Inflammatory macrophage treated with lipopolysaccharide for 4 hours (primary cell): Measurements from ENCODE around the gene GAB2.

Experiments used
- DNase-seq: peaks from one replicate; pipeline ENCODE4 v3.0.0-alpha.2; 2020

The GAB2 gene

DNA sequence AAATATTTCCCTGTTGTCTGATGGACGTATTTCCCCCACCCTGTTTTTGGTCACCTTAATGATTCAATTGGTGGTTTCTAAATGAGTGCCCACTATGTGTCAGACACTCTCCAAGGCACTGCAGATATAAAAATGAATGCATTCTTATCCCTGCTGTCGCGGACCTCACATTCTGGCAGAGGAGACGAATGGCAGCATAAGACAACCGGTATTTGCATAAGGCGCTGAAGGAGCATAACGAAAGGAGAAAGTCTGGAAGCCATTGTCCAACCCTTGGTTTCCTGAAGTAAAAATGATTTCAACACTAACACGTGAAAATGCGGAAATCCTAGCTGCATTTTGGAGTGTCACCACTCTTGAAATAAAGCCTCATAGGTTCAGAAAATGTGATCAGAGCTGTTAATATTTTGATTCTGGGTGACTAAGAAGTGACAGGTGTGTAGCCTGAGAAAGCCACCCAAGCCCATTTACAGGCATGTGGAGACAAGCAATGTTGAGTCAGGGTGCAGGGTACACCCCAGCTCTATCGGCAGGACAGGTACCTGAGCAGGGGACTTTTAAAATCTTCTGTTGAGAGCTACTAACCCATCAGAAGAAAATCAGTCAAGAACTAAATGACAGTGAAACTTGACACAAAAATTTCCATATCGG, 10.1 kb upstream of the GAB2 start:
- DNase-seq = peak; percentile 97

DNA sequence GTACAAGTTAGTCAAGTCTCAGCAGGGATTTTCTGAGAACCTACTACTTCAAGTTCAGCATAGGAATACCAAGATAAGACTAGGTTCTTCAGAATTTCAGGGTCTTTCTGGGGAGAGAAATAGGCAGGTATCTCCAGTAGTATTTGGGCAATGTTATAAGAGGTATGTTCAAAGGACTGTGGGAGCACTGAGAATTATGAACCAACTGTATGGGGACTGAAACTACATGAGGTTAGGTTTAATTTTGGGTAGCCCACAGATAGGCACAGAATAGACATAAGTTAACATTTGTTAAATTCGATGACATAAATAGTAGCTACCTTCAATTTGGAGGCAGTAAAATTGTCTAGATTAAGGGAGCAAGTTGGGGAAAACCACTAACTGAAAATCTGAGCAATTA, 9.2 kb upstream of the GAB2 start:
- DNase-seq = peak; percentile 10

DNA sequence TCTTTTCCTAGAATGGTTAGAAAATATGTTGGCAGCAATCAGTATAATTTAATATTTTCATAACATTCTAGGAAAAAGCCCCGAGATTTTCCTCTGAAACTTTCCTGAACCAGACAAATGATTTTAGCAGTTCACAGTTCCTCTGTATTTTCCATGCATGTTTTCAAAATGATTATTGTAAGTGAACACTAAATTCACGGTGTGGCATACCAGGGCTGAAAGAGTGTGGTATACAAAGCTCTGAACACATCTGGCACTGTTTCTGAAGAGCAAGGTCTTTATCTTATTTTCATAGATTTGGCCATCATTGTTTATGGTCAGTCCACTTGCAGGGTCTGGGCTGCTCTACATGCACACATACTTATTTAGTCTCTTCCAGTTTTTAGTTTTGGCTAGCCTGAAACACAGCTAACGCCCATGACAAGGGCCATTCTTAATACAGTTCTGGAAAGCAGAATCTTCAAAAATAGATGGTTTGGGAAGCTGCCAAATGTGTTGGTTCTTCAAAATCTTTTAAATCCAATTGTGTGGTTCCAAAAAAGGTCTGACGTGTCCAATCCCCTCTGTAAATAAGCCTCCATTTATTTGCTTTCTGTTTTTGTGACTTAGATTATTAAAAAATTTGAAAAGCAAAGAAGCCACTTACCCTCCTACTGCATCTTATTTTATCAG, 7.9 kb upstream of the GAB2 start:
- peak; percentile 41 for DNase-seq

DNA sequence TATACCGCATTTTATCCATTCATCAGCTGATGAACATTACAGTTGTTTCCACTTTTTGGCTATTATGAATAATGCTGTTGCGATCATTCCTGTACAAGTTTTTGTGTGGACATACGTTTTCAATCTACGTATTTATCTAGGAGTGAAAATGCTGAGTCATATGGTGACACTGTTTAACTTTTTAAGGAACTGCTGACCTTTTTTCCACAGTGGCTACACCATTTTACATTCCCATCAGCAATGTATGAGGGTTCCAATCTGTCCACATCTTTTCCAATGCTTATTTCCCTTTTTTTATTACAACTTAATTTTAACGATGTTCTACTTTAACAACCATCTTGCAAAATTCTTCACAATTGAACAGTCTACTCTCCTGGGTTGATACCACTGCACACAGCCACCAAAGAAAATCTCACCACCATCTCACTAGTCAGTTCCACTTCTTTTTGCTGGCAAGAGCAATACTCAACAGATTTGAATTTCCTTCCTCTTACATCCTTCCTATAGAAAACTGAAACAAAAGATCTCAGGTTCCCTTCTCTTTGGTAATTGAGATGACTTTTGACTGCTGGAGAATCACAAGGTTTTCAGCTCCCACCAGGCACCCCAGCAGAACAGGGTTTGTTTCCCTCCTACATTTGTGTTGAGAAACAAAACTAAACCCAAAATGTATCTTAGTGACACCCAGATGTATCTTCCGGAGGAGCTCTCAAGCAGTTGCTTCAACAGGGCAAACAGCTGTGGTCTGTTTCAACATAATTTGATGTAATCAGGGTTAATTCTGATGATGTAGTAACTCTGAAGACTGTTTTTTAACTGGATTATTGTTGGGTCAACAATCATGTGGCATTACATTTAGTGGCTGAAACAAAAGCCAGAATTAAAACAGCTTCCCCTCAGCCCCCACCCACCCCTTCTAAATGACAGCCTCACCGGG, 7.0 kb upstream of the GAB2 start:
- DNase-seq = peak; percentile 99

DNA sequence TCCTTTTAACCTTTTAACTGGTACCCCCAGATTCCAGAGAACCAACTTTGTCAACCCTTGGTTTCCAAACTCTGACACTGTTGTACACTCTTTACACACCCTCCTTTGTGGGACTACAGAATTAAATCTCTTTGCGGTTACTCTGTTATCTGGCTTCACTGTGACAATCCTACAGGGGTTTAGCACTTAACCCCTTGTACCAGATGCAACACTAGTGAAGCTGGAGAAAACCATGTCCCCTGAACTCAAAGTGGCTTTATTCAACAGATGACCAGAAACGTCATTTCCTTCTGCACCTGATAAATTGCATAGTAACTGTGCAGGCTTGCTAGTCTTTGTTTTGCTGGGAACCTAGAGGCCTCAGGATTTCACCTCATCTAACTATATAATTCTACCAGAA, 5.6 kb upstream of the GAB2 start:
- DNase-seq = peak; percentile 16

DNA sequence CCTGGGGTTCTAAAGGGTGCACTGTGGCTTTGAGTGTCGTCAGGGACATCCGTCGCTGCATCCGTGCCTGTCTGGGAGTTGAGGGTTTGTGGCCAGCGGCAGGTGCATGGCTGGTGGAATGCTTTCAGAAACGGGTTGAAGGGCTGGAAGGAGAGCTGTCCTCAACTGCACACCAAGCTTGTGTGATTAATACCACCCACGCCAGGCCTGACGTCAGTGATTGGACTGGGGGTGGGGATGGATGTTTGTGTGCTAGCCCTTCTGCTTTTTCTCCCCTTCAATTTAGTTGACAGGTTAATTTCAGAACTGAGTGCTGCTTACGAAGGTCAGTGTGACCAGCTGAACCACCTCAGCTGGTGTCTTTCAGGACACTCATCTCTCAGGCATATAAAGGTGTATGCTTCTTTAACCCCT, 3.2 kb upstream of the GAB2 start:
- peak; percentile 98 for DNase-seq

DNA sequence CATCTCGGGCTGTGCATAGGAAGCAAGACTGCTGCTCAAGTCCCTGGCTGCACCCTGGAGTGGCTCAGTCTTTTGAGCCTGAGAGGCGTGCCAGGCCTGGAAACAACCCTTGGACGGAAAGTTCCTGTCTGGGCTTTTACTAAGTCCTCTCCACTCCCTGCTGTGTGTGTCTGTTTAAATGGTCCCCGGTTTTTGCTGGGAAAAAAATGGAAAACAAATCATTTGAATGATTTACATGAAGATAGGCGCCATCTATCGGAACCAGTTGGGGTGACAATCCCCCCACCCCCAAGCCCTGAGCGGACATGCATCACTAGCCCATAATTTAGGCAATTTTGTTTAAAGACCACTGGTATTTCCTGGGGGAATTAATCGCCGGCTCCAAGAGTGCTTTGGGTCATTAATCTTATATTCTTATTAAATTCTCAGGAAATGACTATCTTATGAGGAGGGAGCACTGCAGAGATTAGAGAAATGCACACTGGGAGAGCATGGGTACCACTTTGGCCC, 2.7 kb upstream of the GAB2 start:
- peak; percentile 69 for DNase-seq

DNA sequence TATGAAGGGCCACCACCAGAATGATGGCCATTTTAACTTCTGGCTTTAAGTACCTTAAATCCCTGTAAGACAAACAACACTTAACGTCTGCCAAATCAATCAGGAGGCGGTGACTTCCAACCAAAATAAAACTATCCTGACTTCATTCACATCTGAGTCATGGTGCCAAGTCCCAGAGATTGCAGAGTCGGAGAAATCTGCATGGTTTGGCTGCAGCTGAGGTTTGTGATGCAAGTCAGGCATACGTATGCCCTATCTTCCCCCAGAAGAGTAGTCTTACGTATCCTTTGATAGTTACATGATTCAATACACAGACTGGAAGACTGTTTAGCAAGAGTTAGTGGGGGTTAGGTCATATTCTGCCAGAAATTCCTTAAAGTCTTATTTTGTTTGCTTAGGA, 1.7 kb upstream of the GAB2 start:
- DNase-seq = peak; percentile 98

DNA sequence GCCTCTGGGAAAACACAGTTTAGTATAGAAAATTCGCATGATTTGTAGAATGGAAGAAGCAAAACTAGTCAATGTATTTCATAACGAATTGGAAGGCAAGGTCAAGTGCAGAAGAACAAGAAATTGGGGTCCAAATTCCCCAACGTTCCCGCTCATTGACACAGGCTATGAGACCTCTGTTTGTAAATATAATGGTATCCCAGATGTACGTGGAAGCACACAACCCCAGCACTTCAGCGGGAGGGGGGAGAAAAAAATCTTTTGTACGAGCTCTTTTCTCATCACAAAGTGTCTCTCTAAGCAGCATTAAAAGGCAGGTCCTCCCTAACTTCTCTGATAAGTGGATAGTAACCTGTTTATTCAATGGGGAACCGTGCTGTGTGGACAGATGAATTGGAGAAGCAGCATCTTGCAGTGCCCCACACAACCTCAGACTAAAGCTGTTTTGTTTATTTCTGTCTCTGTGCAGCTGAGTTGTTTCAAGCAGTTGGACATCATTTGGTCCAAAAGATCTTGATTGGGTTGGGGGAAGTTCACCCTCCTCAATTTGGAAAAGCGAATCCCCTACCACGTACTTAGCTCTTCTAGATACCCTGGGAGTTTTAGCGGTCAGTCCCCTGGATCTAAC, 1.1 kb upstream of the GAB2 start:
- DNase-seq = peak; percentile 44

DNA sequence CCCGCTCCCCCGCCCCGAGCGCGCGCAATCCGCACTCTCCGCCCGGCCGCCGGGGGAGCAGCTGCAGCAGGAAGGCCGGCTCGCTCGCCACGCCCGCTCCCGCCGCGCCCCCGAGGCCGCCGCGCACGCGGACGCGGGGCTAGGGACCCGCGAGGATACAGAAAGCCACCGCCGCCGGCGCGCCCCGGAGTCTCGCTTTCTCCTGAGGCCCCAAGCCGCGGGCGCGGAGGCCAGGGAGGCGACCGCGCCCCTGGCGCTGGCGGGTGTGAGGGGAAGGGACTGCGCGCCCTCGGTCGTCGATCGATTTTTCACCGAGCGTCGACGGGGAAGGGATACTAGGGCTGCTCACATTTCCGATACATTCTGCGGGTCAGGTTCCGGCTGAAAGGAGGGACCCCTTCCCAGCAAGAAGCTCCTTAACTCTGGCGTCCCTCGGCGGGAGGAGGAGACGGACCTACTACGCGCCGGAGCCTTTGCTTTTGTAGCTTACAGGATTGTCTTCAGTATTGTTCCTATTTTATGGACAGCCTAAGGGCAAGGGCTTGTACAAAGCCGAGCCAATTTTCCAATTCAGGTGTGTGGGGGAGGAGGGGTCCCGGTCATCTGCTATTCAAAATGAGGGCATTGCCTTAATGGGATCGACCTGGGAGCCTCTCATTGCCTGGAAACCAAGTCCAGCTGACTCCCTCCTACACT, 416 bp upstream of the GAB2 start:
- DNase-seq = peak; percentile 88

DNA sequence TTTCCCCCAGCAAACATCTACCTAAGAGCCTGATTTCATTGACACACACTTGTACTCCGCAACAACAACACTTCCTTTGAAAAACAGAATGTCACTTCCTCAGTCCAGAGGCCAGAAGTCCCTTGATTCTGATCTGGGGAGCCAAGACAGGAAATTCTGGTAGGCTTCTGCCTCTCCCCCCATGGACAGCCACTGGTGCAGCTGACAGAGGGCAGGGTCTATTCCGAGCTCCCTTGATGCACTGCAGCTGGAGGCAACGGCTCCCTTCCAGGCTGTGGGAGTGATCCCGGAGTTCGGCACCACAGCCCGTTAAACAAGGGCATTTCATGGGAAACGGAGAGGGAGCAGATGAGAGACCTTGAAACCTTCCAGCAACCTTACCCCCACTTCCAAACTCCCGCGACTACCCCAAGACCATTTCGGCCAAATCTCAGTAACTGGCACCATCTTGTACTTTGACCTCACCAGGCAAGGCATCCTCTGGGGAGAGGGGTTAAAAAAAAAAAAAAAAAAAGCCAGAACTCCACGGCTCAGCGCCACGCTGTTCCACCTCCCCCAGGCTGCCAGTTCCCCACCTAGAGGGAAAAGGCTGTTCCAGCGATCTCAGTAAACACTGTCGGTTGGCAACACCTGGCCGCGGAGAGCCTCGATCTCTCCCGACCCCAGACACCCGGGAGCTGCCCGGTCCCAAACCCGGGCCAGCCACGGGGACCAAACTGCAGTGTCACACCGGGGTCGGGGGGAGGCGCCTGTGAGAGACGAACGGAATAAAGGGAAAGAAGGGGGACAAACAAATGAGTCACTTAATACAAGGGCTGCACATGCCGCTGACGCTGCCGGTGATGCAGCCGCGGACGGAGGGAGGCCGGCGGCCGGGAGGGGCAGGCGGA, 1.1 kb downstream of the GAB2 start:
- DNase-seq = peak; percentile 96

DNA sequence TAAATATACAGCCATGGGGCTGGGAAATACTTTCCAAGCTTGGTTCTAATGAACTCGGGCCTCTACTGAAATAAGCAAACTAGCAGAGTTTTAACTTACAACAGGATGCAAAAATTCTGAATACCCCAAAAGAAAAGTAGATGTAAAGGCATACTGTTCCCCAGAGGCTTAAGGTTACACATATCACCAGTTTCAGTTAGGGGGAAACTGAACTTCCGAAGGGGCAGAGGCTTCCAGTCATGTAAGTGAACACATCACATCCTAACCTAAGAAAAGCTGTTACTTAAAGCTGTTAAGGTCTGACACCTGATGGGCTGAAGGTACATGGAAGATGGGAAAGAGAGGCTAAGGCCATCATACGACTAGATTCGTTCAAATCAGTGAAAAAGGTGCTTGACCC, 2.3 kb downstream of the GAB2 start:
- DNase-seq = no peak

DNA sequence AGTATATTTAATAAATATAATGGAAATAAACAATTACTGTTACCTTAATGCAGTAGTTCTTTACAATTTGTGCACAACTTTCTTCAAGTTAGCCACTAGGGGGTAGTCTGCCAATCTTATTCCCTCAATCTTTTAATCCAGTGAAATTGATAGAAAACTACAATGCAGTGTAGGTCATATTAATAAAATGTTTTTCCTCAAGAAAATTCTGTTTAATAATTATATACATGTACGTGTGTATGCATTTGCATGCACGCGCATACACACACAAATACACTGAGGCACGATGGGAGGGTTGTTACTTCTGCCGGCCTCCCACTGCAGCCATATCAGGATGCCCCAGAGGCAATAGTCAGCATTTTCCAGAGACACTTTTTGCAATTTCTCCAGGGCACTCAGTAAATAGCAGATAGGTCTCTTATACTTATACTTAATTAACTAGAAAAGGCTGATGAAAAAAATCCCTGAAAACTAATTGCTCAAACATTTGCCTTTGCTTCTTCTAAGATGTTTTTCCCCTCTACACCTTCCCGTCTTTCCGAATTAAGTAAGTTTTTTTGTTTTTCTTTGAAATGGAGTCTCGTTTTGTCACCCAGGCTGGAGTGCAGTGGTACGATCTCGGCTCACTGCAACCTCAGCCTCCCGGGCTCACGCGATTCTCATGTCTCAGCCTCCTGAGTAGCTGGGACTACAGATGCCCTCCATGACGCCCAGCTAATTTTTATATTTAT, 3.1 kb downstream of the GAB2 start:
- no peak for DNase-seq

DNA sequence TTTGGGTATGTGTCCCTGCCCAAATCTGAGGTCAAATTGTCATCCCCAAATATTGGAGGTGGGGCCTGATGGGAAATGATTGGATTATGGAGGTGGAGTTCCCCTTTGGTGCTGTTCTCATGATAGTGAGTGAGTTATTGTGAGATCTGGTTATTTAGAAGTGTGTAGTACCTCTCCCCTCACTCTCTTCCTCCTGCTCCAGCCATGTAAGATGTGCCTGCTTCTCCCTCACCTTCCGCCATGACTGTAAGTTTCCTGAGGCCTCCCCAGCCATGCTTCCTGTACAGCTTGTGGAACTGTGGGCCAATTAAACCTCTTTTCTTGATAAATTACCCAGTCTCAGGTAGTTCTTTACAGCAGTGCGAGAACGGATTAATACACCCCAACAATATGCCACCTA, 9.0 kb downstream of the GAB2 start:
- DNase-seq = no peak

DNA sequence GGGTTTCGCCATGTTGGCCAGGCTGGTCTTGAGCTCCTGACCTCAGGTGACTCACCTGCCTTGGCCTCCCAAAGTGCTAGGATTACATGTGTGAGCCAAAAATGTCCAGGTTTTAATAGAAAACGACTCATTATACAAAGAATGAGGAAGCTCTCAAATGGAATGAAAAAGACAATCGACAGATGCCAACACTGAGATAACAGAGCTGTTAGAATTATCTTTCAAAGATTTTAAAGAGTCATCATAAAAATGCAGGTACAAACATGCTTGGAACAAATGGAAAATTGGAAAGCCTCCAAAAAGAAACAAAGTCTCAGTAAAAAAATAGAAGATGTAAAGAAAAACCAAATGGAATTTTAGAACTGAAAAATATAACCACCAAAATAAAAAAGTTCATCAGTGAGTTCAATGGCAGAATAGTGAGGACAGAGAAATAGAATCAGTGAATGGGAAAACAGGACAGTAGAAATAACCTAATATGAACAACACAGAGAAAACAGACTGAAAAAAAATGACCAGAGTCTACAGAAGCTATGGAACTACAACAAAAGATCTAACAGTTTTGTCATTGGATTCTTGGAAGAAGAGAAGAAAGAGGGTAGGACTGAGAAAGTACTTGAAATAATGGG, 10.9 kb downstream of the GAB2 start:
- no peak for DNase-seq

DNA sequence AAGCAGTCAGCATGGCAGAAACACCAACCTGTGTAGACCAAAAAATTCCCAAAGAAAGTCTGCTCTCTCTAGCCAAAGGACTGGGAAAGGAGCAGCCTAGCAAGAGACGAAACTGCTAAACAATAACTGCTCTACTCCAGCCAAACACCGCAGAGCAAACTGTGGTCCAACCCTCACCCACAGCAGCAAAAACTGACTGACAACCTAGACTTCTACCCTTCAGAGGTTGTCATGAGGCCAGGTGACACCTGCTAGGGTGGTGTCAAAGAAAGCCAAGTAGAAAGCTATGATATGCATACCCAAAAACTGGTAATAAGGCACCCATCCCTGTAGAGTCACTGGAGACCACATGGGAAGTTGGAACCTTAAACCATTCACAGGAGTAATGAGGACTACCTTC, 11.8 kb downstream of the GAB2 start:
- no peak for DNase-seq

DNA sequence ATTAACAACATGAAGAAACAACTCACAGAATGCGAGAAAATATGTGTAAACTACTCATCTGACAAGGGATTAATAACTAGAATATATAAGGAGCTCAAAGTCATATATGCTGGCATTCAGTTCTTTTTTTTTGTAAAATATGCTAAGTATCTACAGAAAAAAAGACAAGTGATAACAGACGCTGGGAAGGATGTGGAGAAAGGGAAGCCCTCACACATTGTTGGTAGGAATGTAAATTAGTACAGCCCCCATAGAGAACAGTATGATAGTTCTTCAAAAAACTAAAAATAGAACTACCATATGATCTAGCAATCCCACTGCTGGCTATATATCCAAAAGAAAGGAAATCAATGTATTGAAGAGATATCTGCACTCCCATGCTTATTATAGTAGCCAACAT, 13.8 kb downstream of the GAB2 start:
- no peak for DNase-seq

DNA sequence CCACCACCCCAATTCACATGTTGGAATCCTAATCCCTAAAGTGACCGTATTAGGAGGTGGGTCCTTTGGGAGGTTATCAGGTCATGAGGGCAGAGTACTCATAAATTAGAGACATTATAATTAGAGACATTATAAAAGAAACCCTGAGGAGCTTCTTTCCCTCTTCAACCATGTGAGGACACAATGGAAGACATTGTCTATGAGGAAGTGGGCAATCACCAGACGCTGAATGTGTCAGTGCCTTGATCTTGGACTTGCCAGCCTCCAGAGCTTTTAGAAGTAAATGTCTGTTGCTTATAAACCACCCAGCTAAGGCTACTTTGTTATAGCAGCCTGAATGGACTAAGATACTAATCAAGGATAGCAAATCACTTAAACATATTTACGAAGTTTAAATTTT, 14.8 kb downstream of the GAB2 start:
- peak; percentile 63 for DNase-seq

DNA sequence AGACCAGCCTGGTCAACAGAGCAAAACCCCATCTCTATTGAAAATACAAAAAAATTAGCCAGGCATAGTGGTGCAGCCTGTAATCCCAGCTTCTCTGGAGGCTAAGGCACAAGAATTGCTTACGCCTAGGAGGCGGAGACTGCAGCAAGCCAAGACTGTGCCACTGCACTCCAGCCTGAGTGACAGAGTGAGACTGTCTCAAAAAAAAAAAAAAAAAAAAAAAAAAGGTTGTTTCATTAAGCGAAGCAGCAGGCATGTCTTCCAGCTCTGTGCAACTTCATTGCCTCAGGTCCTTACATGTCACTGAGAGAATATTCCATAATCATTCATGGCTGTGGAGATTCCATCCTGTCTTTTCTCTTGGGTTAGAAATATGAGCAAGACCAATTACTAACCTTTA, 16.9 kb downstream of the GAB2 start:
- DNase-seq = no peak

DNA sequence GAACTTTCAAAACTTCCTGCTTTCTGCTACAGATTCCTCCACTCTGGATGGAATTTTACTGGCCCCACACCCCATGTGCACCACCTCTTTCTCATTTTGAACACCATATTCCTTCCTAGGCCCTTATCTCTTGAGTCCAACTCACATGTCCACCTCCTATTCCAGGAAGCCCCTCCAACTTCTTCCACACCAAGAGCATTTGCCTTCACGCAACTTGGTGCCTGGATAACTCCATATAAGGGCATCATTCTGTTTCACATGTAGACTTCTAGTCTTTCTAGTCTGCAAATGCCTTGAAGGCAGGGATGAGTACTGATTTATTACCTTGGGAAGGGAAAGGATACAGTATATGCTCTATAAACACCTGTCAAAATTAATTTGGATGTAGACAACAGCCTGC, 17.5 kb downstream of the GAB2 start:
- no peak for DNase-seq
